Fibroblast of mammary gland (primary cell): Measurements from ENCODE around the gene TFPI2.
"Not testable (repeated sequence)": the region's sequence is repeated elsewhere in the genome, so short reads cannot be mapped to it uniquely, and the experiment has no call there.

ENCODE experiments used
- DNase-seq: peaks from one replicate; pipeline ENCODE4 v3.0.0-alpha.2; 2010; ENCODE audit warnings: low read depth
- H3K4me3 ChIP-seq: 2 replicates; pipeline ENCODE4 v1.5.1; 2011; ENCODE audit warnings: low read depth, mild to moderate bottlenecking, low read length, moderate library complexity; ENCODE audit not compliant: control insufficient read depth
- TF ChIP-seq, protein P1 (sequence below): conservative IDR thresholded peaks from 2 replicates; pipeline ENCODE4 v1.5.1; 2011; ENCODE audit warnings: low read depth, low read length, inconsistent platforms; ENCODE audit not compliant: control insufficient read depth, insufficient read depth

Gene TFPI2

DNA sequence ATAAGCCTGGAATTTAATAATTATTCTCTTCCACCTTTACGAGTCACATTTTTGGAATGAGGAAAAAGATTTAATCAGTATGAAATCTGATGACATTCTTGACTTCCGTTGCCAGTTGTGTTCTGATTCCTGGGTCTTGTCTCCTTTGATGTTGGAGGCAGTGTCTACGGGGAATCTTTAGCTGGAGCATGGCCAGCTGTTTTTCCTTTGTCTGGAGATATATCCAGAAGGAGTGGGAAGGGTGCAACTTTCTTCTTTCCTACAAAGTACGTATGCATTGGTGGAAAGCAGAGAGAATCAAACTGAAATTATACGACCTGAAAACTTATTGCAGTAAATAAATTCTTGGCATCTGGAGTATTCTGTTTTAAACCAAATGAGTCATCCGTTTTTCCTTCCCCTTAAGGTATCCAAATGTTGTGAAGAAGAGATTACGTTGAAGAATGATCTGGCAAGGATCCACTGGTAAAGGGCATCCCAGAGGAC lies 24.1 kb upstream of the TFPI2 start:
- no peak overlapping the region for H3K4me3 ChIP-seq
- peak; percentile 82 for DNase-seq
- TF ChIP-seq, protein P1, sequence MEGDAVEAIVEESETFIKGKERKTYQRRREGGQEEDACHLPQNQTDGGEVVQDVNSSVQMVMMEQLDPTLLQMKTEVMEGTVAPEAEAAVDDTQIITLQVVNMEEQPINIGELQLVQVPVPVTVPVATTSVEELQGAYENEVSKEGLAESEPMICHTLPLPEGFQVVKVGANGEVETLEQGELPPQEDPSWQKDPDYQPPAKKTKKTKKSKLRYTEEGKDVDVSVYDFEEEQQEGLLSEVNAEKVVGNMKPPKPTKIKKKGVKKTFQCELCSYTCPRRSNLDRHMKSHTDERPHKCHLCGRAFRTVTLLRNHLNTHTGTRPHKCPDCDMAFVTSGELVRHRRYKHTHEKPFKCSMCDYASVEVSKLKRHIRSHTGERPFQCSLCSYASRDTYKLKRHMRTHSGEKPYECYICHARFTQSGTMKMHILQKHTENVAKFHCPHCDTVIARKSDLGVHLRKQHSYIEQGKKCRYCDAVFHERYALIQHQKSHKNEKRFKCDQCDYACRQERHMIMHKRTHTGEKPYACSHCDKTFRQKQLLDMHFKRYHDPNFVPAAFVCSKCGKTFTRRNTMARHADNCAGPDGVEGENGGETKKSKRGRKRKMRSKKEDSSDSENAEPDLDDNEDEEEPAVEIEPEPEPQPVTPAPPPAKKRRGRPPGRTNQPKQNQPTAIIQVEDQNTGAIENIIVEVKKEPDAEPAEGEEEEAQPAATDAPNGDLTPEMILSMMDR: no peak

DNA sequence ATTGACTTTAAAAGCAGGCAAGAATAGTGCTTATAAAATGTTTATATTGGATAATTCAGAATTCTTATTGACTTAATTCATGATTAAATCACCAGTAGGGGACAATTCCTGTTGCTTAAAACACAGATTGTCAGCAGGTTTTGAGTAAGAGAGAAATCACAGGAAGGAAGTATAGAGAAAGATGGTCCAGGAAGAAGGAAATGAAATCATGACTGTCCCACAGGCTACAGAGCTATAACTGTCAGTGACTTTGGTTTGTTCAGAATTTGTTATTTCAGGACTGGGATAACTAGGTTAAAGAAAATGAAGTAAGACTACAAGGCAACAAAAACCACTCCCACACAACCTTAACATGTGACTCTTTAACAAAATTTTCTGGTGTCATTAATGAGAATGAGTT lies 22.6 kb upstream of the TFPI2 start:
- no peak for DNase-seq
- TF ChIP-seq, protein P1: no peak
- no peak overlapping the region for H3K4me3 ChIP-seq

- H3K4me3 ChIP-seq: not testable (repeated sequence)
- DNase-seq: peak; percentile 28
These were observed 21.1 kb upstream of the TFPI2 start for GRCh38 chr7:93911661-93912060.

DNA sequence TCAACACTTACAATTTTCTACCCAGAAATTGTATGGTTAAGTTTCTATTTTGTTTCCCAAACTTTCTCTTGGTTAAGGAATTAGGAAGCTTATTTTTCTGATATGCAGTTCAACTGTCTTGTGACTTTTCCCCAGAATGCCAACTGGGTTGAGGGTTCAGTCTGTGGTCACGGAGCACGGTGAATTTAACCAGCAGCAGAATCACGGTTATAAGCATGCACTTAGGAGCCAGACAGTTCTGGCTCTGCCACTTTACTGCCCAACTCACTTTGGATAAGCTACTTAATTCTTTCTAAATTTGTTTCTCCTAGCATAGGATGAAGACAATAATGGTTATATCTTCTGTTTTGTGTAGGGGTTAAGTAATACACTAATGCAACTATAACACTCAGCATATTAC lies 20.7 kb upstream of the TFPI2 start:
- H3K4me3 ChIP-seq, DNase-seq: not testable (repeated sequence)

DNA sequence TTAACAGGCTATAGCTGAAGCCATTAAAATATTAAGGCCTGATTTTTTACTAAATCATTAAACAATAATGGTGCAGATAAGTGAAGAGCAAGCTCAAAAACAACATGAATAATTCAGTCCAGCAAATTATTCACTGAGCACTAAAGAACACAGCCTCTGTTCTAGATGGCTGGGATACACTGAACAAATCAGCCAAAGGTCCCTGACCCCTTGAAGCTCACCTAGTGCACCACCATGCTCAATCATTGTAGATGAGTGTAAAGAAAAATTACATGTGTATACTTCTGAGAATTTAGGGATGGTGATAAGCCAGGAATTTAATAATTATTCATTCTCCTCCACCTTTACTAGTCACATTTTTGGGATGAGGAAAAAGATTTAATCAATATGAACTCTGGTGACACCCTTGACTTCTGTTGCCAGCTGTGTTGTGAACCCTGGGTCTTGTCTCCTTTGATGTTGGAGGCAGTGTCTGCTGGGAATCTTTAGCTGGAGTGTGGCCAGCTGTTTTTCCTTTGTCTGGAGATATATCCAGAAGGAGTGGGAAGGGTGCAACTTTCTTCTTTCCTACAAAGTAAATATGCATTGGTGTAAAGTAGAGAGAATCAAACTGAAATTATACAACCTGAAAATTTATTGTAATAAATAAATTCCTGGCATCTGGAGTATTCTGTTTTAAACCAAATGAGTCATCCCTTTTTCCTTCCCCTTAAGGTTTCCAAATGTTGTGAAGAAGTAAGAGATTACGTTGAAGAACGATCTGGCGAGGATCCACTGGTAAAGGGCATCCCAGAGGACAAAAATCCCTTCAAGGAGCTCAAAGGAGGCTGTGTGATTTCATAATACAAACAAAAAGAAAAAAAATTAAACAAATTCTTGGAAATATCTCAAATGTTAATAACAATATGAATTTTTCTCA lies 19.8 kb upstream of the TFPI2 start:
- H3K4me3 ChIP-seq: no peak overlapping the region
- peak; percentile 91 for DNase-seq
- TF ChIP-seq, protein P1: no peak

GRCh38 chr7:93906267-93906666 lies 15.7 kb upstream of the TFPI2 start, which contains the start of gene GNGT1:
GNGT1 (plus strand) TSS chr7:93906567; CDS start chr7:93906747, 180 bp downstream.
- H3K4me3 ChIP-seq: no peak within 1 kb of the TSS
- DNase-seq: no peak
- TF ChIP-seq, protein P1: no peak

DNA sequence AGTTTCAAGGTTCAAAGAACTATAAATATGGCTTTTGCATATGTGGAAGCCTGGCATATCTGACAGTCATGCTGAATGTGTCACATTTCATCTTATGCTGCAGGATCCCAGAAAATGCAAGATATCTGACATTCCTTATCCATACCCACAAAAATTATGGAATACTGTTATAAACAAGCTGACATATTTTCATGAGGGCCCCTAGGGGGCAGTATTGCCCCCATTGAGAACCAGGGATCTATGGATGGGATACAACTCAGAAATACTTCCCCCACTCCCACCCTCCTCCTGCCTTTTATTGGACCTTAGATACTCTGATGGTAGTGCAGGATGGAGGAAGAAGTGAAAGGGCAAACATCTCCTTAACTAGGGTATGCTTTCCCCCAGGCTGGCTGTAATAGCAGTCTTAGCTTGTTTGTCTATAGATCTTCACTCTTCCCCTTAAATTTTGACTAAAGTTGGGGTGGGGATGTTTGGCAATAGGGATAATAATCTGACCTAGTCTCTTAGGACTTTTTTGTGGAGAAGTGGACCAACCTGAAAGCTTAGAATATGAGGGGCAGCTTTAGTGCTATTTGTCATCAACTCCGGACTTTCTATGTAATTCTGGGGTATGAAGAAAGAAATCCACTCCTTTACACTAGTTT lies 12.3 kb upstream of the TFPI2 start:
- TF ChIP-seq, protein P1: peak; percentile 92
- H3K4me3 ChIP-seq: no peak overlapping the region
- peak; percentile 74 for DNase-seq
